K562 (cell line): ENCODE measurements around the gene SLC5A10. TPM values are rescaled to one million over a fixed set of nuclear protein-coding genes. Genes with fewer than 3 reads are reported as not detected.

ENCODE experiments used
- DNMT1 ChIP-seq: fragments of 450-650 bp; IDR thresholded peaks from 2 replicates; pipeline ENCODE4 v1.6.1; 2016; ENCODE audit warnings: antibody characterized with exemption, mild to moderate bottlenecking
- SFPQ ChIP-seq: fragments of 200-400 bp; formaldehyde crosslinking; IDR thresholded peaks from 2 replicates; pipeline ENCODE4 v1.6.1; 2017; ENCODE audit warnings: mild to moderate bottlenecking, low read depth, low read length, moderate library complexity
- ZNF408 ChIP-seq: fragments of 250-450 bp; sonication (Bioruptor Pico); IDR thresholded peaks from 2 replicates; pipeline ENCODE4 v1.4.0; 2020; ENCODE audit warnings: low read depth, mild to moderate bottlenecking, moderate library complexity
- polyA plus RNA-seq, 8 experiments: library from polyadenylated mRNA; depleted of rRNA in 4 of 8; stranded (reverse) in 5 of 8; unstranded in 3 of 8; fragments of >200 nt; fragmentation: Nextera tagmentation in 2 of 8; fragmentation: Illumina TruSeq in 1 of 8; extraction: Ambion mirVana in 2 of 8; extraction: Trizol in 1 of 8; gene quantifications; 2 replicates each; pipeline versions ENCODE4 v1.2.1 to v1.2.3, GENCODE V29; 2011 to 2014; ENCODE audit warnings: inconsistent platforms in 1 of 8, missing spikeins in 1 of 8
- total RNA-seq, 7 experiments: library from RNA; depleted of rRNA in 6 of 7; stranded (reverse); fragments of >200 nt in 6 of 7; fragmentation: Illumina TruSeq in 2 of 7; extraction: Trizol in 2 of 7; gene quantifications; 2 replicates each; pipeline versions ENCODE4 v1.2.1 to v1.2.3, GENCODE V29; 2011 to 2021; ENCODE audit warnings: low replicate concordance in 1 of 7
- TF ChIP-seq, protein P1 (sequence below), 3 experiments: fragments of 200-800 bp in 1 of 3; fragments of 250-450 bp in 1 of 3; fragments of 450-650 bp in 1 of 3; sonication (Bioruptor Pico) in 1 of 3; sonication (Bioruptor generic) in 1 of 3; formaldehyde crosslinking in 1 of 3; IDR thresholded peaks; 2 replicates each; pipeline versions ENCODE4 v1.6.1 to v1.8.0; 2016 to 2022; ENCODE audit warnings: mild to moderate bottlenecking in 2 of 3, missing genetic modification characterization in 2 of 3, missing compliant biosample characterization in 1 of 3, moderate library complexity in 1 of 3

Gene SLC5A10
- total and polyA plus RNA-seq, 9 of the 15 experiments (the other 6 are each of a cell fraction or from before 2014, with no cell fraction given), result 0.03 to 0.09 (median 0.03) TPM; not detected in 5

- TF ChIP-seq SFPQ (no peak), DNMT1 (no peak), ZNF408 (no peak)
- TF ChIP-seq, protein P1, sequence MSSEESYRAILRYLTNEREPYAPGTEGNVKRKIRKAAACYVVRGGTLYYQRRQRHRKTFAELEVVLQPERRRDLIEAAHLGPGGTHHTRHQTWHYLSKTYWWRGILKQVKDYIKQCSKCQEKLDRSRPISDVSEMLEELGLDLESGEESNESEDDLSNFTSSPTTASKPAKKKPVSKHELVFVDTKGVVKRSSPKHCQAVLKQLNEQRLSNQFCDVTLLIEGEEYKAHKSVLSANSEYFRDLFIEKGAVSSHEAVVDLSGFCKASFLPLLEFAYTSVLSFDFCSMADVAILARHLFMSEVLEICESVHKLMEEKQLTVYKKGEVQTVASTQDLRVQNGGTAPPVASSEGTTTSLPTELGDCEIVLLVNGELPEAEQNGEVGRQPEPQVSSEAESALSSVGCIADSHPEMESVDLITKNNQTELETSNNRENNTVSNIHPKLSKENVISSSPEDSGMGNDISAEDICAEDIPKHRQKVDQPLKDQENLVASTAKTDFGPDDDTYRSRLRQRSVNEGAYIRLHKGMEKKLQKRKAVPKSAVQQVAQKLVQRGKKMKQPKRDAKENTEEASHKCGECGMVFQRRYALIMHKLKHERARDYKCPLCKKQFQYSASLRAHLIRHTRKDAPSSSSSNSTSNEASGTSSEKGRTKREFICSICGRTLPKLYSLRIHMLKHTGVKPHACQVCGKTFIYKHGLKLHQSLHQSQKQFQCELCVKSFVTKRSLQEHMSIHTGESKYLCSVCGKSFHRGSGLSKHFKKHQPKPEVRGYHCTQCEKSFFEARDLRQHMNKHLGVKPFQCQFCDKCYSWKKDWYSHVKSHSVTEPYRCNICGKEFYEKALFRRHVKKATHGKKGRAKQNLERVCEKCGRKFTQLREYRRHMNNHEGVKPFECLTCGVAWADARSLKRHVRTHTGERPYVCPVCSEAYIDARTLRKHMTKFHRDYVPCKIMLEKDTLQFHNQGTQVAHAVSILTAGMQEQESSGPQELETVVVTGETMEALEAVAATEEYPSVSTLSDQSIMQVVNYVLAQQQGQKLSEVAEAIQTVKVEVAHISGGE (CRISPR knock-in tag; IDR thresholded peaks at IDR 0.05), result no peak
- TF ChIP-seq, all 486 proteins: peak for 0
These were observed 58.0 kb downstream of the SLC5A10 start (continued) for GRCh38 chr17:19009970-19010369.
